Stimulated activated CD8-positive, alpha-beta memory T cell treated with anti-CD3 and anti-CD28 coated beads, Interleukin-7, amount 100 ng/mL, for 48 hours (primary cell): ENCODE data around the gene SLF1.

Experiments
- DNase-seq, 2 donors: peaks; one replicate each; pipeline ENCODE4 v3.0.0-alpha.2; 2020; ENCODE audit warnings: low read depth in 1 of 2; ENCODE audit errors: extremely low read depth in 1 of 2

Gene SLF1

GRCh38 chr5:94660506-94660905, 42.0 kb downstream of the SLF1 start:
- DNase-seq = no peak

GRCh38 chr5:94661086-94661485, 42.6 kb downstream of the SLF1 start:
- DNase-seq = no peak

GRCh38 chr5:94667937-94668336, 49.5 kb downstream of the SLF1 start:
- DNase-seq = no peak

GRCh38 chr5:94670726-94671125, 52.3 kb downstream of the SLF1 start:
- DNase-seq = no peak

- DNase-seq = no peak
Measured at GRCh38 chr5:94672746-94673145, 54.3 kb downstream of the SLF1 start.

- no peak for DNase-seq
Measured at GRCh38 chr5:94674490-94675382, 56.3 kb downstream of the SLF1 start.

- DNase-seq = no peak
Measured at GRCh38 chr5:94675965-94676618, 57.6 kb downstream of the SLF1 start.

- DNase-seq = no peak
Measured at GRCh38 chr5:94682814-94683520, 64.5 kb downstream of the SLF1 start.

GRCh38 chr5:94689908-94690307, 71.4 kb downstream of the SLF1 start:
- no peak for DNase-seq

- no peak for DNase-seq
Measured at GRCh38 chr5:94690778-94691177, 72.3 kb downstream of the SLF1 start.

GRCh38 chr5:94691291-94691690, 72.8 kb downstream of the SLF1 start:
- no peak for DNase-seq

- no peak for DNase-seq
Measured at GRCh38 chr5:94691949-94692348, 73.5 kb downstream of the SLF1 start.

- no peak for DNase-seq
Measured at GRCh38 chr5:94692581-94692980, 74.1 kb downstream of the SLF1 start.

GRCh38 chr5:94693043-94693822, 74.8 kb downstream of the SLF1 start:
- DNase-seq = no peak

- DNase-seq = no peak
Measured at GRCh38 chr5:94693845-94694370, 75.4 kb downstream of the SLF1 start.

GRCh38 chr5:94694671-94695070, 76.2 kb downstream of the SLF1 start:
- no peak for DNase-seq

GRCh38 chr5:94698197-94698596, 79.7 kb downstream of the SLF1 start:
- no peak for DNase-seq

- no peak for DNase-seq
Measured at GRCh38 chr5:94699562-94699961, 81.1 kb downstream of the SLF1 start.

- DNase-seq = no peak
Measured at GRCh38 chr5:94700592-94700991, 82.1 kb downstream of the SLF1 start.

GRCh38 chr5:94702729-94703128, 84.3 kb downstream of the SLF1 start:
- no peak for DNase-seq

- DNase-seq = no peak
Measured at GRCh38 chr5:94705427-94705826, 87.0 kb downstream of the SLF1 start.
